HUDEP-2 (cell line): ENCODE data around the gene TAS2R8.

Experiments used
- DNase-seq, 76 experiments: peaks; one replicate each; lab custom pipeline; 2025; ENCODE audit not compliant: unreplicated experiment in 76 of 76; lab: John Stamatoyannopoulos, UW

The TAS2R8 gene

DNA sequence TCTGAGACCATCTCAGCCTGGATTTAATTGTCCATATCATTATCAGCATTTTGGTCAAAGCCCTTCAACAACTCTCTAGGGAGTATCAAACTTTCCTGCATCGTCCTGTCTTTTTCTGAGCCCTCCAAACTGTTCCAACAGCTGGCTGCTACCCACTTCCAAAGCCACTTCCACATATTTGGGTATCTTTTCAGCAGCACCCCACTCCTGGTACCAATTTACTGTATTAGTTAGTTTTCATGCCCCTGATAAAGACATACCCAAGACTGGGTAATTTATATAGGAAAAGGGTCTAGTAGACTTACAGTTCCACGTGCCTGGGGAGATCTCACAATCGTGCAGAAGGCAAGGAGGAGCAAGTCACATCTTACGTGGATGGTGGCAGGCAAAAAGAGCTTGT, 50.9 kb downstream of the TAS2R8 start:
- no peak for DNase-seq
